M059J (cell line): ENCODE measurements around the gene INSIG2. TPM values are rescaled to one million over a fixed set of nuclear protein-coding genes. Genes with fewer than 3 reads are reported as not detected.

Experiments
- DNase-seq: peaks from one replicate; pipeline ENCODE4 v3.0.0-alpha.2; 2012; ENCODE audit warnings: low read depth
- total RNA-seq: library from RNA; depleted of rRNA; stranded (reverse); fragments of >200 nt; shearing (Covaris generic); gene quantifications from 2 replicates; pipeline ENCODE4 v1.2.3, GENCODE V29; 2014; rRNA removed

Gene INSIG2
- total RNA-seq, 1 experiment from 2014 or later, result 9.4 TPM

DNA sequence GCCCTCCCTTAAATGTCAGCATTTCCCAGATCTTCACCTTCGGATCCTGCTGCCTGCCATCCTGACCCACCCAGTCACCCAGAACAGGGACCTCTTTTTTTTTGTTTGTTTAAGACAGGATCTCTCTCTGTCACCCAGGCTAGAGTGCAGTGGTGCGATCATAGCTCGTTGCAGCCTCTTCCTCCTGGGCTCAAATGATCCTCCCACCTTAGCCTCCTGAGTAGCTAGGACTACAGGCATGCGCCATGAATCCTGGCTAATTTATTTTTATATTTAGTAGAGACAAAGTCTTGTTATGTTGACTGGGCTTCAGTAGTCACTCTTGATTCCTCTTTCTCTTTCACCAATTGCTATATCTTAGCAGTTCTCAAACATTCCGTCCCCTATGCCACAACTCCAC is 39.0 kb downstream of the INSIG2 start:
- no peak for DNase-seq

GRCh38 chr2:118128826-118129225 is 40.6 kb downstream of the INSIG2 start:
- DNase-seq, result no peak

DNA sequence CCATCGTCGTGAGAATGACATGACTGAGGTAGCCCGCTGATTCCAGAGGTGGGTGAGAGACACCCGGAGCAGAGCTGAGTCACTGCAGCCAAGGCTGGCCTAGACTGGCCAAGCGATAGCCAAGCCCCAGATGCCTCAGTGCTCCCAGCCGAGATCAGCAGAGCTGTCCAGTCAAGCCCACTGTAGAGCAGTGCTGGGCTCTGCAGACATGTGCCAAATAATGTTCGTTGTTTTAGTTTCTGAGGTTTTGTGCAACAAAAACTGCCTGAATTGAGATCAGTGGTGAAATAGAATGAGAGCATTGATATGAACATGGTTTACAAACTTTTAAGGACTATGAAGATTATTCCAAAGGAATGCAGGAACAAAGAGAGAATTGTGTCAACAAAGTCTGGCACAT is 42.1 kb downstream of the INSIG2 start:
- no peak for DNase-seq

DNA sequence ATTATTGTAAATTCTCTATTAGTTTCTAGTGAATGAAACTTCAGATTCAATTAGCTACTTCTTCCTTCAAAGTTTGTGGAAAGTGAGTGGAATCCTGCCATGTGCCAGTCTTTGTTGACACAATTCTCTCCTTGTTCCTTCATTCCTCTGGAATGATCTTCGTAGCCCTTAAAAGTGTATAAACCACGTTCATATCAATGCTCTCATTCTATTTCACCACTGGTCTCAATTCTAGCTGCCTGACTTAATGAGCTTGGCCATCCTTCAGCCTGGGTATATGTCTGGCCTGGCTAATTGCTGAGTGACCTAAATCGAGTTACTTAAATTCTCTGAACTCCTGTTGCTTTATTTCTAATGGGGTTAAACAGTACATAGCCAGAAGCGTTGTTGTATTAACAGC is 43.5 kb downstream of the INSIG2 start:
- no peak for DNase-seq

GRCh38 chr2:118133916-118134315 is 45.6 kb downstream of the INSIG2 start:
- no peak for DNase-seq

DNA sequence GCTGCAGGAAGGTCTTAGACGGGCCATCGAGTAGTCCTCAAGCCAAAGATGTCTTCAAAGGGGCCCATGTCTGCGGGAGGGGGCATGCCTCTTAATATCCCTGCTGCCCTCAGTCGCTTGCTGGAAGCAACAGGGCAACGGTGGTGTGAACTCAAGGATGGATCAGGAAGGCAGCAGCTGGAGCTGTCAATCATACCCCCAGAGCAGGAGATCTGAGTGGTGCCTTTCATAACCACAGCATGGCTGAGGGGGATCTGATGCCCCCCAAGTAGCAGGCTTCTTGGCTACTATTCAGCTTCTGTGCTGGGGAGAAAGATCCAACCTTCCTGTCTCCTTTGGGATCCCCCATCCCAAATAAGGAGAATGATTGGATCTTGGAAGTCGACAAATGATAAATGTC is 46.4 kb downstream of the INSIG2 start:
- no peak for DNase-seq

DNA sequence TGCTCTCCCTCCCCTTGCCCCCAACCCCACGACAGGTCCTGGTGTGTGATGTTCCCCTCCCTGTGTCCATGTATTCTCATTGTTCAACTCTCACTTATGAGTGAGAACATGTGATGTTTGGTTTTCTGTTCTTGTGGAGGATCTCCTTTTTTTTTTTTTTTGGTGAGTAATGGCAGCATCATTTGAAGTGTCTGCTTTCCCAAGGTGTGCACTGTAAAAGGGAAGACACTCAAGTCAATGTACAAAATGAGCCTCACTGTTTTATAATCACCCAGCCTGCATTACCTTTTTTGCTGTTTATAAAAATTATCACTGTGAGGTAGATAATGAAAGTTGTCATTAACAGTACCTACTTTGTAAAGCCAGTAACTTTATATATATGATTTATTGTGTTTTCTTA is 56.9 kb downstream of the INSIG2 start:
- DNase-seq, result no peak

DNA sequence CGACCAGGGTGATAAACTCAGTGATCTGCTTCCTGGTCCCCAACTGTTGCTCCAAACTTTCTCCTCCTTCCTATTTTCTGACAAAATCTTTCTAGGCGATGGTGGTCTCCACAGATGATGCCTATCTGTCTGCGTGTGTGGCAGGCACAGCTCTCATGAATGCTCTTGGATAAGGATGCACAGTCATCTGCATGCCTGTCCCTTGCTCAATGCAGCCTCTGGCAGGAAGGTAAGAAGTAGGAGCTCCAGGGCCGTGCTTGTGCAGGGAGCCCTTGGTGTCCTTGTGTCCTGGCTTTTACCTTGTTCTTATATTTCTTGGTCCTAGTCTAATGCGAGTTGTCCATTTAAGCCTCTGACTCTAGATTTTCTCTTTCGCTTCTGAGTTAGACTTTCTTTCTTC is 57.5 kb downstream of the INSIG2 start:
- DNase-seq, result no peak

- DNase-seq, result no peak
These were observed 58.3 kb downstream of the INSIG2 start for GRCh38 chr2:118146315-118147283.

DNA sequence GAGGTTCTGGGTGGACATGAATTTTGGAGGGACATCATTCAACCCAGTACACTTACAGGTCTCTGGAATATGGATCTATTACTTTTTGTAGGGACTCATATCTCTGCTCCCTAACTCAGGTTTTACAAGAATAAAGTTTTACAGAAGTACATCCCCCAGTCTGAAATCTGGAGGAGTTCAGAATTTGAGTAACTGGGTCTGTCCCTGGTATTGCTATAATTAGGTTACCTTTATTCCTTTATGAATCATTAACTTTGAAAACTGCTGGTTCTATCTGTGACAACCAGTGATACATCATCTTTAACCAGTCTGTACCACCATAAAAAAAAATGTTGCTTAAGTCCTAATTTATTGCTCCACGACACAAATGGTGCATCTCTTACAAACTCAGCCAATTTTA is 59.9 kb downstream of the INSIG2 start:
- no peak for DNase-seq

DNA sequence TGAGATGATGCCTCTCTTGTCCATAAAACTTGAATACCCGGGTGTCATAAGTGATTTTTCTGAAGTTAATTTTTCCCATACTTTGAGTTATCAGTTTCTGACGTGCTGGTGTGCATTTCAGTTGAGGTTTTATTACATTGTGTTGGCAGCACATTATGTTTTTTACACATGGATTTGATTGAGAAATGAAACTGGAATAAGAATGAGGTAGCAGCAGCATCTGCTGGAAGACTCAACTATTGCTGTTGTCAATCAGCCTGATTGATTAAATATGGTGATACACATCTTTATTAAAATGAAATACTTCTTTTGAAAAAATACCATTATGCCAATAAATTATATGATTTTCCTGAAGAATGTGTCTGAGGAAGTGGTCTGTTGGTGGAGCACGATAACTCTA is 60.5 kb downstream of the INSIG2 start:
- DNase-seq, result no peak

- DNase-seq, result no peak
These were observed 62.0 kb downstream of the INSIG2 start for GRCh38 chr2:118150294-118150693.

DNA sequence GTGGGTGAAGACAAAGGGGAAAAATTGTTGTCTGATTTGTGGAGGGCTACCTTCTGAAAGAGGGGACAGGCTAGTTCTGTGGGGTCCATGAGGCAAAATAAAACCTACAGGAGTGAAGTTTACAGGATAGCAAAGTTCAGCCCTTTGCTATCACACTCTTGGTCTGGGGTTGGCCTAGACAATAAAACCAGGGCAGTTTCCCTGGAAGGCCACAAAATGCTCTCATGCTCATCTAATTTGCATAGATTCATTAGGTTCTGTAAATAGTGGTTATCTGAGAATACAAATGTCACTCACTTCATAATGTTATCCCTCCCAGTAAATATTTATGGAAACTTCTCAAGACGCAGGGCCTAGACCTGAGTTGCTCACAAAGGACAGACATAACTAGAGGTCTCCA is 63.6 kb downstream of the INSIG2 start:
- no peak for DNase-seq

GRCh38 chr2:118153433-118153832 is 65.2 kb downstream of the INSIG2 start:
- DNase-seq, result no peak

DNA sequence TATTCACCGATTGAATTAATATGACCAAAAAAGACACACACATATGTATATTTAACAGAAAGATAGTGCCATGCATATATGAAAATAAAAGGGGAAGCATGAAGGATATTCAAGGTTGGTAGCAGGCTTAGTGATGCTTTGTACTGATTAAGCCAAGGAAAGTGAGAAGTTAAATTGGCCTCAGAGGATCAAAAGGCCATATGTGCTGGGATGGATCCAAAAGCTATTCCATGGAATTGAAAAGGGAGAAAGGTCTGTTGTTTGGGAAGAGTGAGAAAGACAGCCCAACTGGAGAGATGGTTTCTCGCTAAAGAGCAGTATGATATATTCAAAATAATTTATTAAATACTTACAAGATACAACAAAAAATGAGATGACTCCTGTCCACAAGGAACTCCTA is 65.9 kb downstream of the INSIG2 start:
- DNase-seq, result no peak

Other genes with a start within 250 kb of the INSIG2 start
- gene CCDC93, start 74.4 kb upstream of the INSIG2 start, total RNA-seq, result 18.2 and 21.4 TPM in 2 replicates